Left cardiac atrium (tissue), 4 donors: ENCODE results near the gene ZNF516. TPM values are rescaled to one million over a fixed set of nuclear protein-coding genes. Genes with fewer than 3 reads are reported as not detected.
A peak's percentile ranks its signal among the peaks of the same experiment; 100 is the strongest.
"Not testable (repeated sequence)": the region's sequence is repeated elsewhere in the genome, so short reads cannot be mapped to it uniquely, and the experiment has no call there.

ENCODE experiments used
- ATAC-seq, 2 donors: fragments of 200-7000 bp; cut with Tn5 transposase; one replicate each; pipeline ENCODE4 v1.9.1; 2020; ENCODE audit warnings: mild to moderate bottlenecking in 2 of 2, moderate library complexity in 2 of 2
- DNase-seq: peaks from one replicate; pipeline ENCODE4 v3.0.0-alpha.2; 2020
- intact Hi-C, 2 donors: fragments of 100-400 bp; cut with DNase I; formaldehyde crosslinking; loops; one replicate each; pipeline versions ENCODE4 v1.14.1 to v1.15.1; 2022 to 2023
- total RNA-seq, 2 donors: library from RNA; stranded (reverse); fragmentation: NEBNext Ultra II Directional; extraction: Animal tissue kit (Norgen Biotek cat#: 25700); gene quantifications; one replicate each; pipeline ENCODE4 v1.2.1, GENCODE V29; 2021
- donor health status: DM: no; HTN: yes; CAD: no.
- donor health status: DM: no; HTN: yes; CAD: no; lungs with severe emphysema.
- donor health status: DM: yes; HTN: yes; CAD: no.
- donor health status: Dilated cardiomyopathy.

Gene ZNF516
- total RNA-seq, 2 donors from 2014 or later = 14.9 to 15.7 TPM

DNA sequence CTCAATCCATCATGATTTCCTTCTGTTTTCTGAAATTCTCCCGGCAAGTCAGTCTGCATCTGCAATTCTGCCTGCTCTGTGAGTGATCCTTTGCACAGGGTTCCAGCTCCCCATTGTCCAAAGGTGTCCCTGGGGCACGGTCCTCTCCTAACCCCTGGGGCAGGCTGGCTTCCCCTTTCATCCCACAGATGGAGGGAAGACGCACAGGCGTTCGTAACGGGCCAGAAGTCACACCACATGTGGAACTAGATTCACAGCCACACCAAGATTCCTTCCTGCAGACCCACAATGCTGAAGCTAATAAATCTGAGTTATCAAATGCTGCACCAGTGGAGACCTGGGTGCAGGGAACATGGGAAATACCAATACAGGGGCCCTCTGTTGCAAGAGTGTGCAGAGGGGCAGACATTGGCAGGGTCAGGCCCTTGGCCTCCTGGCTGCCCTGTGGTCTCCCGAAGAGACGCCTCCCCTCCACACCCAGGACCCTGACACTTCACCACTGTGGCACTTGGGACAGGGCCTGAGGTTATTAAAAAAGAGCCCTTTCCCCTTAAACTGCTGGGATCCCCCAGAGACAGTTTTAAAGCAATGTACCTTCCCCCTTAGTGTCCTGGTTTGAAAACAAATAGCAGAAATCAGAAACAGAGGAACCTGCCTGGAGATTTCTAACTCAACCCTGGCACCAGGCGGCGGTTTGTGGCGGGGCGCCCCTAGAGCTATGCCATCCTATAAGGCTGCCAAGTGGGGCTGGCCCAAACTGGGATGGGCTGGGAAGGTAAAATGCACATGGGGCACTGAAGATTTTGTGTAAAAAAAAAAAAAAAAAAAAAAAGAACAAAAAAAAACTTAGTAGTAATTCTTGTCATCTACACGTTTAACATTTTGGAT, 15.4 kb downstream of the ZNF516 start:
- DNase-seq = no peak
- intact Hi-C loops = no loop called here
- ATAC-seq = no peak

DNA sequence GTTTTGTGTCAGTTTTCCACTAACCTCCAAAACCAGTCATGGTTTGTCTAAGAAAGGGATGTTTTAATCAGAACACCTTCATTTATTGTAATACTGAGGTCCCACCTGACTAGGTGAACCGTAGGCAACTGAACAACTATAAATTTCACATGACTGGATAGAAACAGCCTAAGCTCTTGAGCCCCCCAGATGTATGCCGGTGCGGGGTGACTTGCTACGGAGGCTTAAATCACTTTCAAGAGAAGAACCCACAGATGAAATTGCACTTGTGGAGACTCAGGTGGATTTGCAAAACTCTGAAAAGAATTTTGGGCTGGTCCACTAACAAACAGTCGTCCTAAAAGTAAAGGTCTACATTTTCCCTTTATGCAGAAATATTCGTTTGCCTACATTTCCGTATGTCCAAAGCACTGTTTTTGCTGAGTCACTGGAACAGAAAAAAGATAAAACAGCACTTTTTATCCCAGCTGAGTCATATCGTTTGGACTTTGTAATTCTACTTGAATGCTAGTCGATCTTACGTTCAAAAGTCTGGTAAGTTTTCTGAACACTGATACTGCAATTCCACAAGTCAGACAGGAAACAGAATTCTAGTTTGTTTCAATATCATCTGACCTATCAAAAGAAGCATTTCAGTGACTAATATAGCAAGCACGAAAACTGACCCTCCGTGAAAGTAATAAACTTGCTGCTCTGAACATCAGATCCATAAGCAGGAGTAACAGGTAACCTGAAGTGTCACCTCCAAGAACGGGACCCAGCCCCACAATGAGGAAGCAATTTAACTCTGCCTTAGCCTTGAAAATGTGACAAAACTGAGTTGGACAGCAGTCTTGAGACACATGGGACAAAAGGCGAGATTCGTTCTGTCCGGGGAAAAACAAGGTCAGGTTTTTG, 18.1 kb downstream of the ZNF516 start:
- peak; percentile 52 to 78 for ATAC-seq

DNA sequence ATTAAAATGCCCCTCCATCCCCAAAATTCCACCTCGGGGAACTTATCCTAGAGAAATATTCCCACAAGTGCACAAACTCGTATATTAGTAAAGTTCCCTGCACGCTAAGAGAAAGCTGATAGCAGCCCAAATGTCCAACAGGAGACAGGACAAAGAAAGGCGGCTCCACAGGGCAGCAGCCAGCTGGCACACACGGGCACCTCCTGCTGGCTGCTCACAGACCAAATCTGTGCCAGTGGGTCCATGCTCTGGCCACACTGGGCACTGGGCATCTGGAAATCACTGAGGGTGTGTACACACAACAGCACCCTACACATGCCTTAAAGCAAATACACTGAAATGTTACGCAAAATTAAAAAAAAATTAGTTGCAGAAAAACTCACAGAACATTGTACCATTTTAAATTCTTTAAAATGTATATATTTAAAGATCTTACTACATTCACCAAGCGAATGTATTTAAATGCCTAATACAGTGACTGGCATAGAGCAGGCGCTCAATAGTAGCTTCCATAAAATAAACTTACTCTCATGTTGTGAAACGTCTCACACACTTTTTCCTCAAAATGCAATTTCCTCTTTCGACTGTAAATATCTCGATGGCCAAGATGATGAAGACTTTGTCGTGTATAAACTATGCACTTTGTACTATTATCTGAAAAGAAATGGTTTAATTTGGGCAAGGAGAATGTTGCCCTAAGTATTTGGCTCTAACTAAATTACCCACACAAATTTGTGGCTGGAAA, 19.4 kb downstream of the ZNF516 start:
- DNase-seq (no peak), ATAC-seq (peak; percentile 22 to 69)
- intact Hi-C loops = no loop called here

More for the DNA sequence above, 18.1 kb downstream of the ZNF516 start:
- no peak for DNase-seq
- intact Hi-C loops = no loop called here

DNA sequence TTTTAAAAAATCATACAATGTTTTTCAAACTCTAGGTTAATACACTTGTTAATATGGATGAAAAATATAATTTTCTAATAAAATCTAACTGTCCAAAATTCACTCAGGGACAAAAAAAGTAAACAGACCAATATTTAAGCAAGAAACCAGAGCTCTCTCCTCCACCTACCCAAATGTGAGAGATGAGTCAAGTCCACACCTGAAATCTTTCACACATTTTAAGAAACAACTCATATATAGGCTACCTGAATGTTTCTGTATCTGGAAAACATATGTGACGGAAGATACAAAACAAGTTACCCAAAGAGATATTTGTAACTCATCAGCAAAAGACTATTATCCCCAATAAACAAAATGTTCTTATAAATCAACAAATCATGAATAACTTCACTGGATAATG, 20.2 kb downstream of the ZNF516 start:
- ATAC-seq (no peak), DNase-seq (no peak)
- intact Hi-C loops = no loop called here

DNA sequence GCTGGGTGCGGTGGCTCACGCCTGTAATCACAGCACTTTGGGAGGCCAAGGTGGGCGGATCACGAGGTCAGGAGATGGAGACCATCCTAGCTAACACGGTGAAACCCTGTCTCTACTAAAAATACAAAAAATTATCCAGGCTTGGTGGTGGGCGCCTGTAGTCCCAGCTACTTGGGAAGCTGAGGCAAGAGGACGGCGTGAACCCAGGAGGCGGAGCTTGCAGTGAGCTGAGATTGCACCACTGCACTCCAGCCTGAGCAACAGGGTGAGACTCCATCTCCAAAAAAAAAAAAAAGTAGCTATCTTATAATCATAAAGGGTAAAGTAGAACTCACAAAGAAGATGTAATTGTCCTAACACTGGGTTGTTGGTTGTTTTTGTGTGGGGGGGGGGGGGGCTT, 21.5 kb downstream of the ZNF516 start:
- not testable (repeated sequence) for ATAC-seq, DNase-seq

DNA sequence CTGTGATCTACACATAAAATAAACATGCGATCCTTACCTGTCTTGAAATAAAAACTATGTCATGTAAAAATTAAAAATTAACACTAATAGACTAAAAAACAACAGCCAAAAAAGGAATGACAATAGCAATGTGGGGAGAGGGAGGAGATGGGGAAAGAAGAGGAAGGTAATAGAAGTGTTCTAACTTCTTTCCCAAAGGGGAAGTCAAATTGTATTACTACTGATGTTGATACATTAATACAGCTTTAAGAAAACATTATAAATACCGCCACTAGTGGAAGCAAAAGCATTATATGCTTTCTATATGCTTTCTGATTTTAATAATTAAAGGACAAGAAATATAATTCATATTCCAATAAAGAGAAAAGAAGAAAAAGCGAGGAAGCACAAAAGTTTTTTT, 22.2 kb downstream of the ZNF516 start:
- ATAC-seq = no peak
- no peak for DNase-seq
- intact Hi-C loops = no loop called here

More for the DNA sequence above, 21.5 kb downstream of the ZNF516 start:
- intact Hi-C loops = not testable (repeated sequence)

DNA sequence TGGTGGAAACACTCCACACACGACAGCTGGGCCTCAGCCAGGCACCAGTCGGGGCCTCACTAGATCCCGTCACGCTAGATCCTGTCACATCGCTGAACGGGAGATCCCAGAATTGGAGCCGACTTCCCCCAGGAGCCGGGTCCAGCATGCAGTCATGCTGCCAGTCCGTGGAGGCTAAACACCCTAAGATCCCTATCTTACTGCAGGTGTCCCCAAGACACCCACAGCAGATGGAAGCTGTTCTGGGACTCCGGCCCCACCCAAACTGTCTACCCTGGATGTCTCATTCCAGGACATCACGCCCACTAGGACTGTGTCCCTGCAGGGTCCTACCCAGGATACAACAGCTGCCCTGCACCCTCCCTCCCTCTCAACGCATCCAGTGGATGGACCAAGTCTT, 23.4 kb downstream of the ZNF516 start:
- intact Hi-C loops = no loop called here
- ATAC-seq (no peak), DNase-seq (no peak)

DNA sequence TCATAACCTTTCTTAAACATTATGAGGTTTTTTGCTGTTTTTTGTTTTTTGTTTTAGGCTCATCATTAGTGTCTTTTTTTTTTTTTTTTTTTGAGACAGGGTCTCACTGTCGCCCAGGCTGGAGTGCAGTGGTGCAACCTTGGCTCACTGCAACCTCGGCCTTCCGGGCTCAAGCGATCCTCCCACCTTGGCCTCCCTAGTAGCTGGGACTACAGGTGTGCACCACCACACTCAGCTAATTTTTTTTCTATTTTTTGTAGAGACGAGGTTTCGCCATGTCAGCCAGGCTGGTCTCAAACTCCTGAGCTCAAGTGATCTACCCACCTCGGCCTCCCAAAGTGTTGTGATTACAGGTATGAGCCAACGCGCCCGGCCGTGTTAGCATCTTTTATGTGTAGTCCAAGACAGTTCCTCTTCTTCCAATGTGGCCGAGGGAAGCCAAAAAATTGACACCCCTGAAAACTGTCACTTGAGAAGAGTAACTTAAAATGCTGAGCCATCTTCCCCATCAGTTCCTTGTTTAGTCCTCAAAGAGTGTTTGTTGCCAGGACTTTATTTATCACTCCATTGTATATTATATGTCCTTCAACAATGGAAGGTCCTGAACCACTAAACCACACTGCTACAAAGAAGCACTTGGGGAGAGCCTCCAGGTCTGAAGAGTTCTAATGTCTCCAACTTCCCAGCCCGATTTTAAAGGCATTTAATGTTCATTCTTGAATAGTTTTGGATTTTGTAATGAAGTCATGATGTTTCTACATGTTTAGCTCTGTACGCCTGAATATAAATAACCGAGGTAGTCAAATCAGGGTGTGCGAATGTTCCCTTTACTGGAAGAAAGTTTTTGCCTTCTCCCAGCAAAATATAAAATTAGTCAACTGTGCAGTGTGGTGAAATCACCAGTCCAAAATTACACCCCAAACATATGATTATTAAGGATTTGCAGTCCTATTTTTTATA, 26.4 kb downstream of the ZNF516 start:
- intact Hi-C loops = no loop called here
- ATAC-seq (no peak), DNase-seq (no peak)

DNA sequence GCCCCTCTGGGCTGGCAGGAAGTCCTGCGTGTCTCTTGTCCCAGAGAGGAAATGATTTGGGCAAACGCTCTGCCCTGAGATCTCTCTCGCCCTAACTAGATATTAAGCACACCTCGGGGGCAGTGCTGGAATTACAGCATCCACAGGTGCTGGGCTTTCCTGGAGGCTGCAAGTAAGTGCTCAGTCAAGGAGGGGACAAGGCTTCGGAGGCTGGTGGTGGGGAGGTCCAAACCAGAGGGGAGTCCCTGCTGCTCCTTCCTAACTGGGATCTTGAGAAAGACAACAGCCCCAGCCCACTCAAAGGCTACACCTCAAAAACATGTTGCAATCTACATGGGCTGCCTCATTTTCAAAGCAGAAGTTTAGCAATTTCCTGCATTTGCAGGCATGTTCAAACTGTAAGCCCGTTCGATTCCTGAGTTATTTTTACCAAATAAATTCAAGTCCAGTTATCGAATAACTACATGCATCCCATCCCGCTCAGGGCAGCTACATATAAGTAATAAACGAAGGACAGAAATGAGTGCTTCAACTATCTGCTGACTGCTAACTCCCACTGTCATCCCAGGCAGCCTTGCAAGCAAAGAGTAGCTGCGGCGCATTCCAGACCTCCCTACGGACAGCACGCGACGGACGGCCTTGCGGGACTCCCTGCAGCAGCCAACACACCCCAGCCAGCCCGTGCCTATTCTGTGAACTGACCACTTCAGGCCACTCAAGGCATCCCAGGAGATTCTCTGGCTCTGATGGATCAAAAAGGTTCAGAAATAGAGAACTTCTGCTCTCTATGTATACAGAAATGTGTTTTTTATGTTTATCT, 27.5 kb downstream of the ZNF516 start:
- intact Hi-C loops = no loop called here
- no peak for DNase-seq
- ATAC-seq = peak; percentile 74 to 77

DNA sequence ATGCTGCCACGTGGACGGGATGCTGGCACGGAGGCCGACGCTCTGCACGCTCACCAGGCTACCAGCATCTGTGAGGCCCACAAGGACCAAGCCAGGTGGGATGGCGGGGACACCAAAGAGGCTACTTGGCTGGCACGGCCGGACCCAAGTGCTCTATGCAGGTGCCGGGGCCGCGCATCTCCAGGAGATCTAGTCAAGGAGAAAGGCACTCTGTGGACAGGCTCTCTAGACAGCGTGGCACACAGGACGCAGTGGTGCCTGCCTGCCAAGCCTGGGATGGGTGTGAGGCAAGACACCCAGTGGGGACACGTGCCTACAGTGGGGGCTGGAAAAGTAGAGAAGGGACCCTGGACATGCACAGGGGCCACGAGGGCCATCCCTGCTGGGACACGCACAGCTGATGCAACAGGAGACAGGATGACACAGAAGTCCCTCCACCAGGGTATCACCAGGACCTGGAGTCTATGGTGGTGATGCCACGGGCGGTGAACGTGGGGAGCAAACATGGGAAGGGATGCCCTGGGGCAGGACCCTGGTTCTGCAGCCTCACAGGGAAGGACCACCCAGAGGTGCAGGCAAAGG, 28.5 kb downstream of the ZNF516 start:
- ATAC-seq = no peak

DNA sequence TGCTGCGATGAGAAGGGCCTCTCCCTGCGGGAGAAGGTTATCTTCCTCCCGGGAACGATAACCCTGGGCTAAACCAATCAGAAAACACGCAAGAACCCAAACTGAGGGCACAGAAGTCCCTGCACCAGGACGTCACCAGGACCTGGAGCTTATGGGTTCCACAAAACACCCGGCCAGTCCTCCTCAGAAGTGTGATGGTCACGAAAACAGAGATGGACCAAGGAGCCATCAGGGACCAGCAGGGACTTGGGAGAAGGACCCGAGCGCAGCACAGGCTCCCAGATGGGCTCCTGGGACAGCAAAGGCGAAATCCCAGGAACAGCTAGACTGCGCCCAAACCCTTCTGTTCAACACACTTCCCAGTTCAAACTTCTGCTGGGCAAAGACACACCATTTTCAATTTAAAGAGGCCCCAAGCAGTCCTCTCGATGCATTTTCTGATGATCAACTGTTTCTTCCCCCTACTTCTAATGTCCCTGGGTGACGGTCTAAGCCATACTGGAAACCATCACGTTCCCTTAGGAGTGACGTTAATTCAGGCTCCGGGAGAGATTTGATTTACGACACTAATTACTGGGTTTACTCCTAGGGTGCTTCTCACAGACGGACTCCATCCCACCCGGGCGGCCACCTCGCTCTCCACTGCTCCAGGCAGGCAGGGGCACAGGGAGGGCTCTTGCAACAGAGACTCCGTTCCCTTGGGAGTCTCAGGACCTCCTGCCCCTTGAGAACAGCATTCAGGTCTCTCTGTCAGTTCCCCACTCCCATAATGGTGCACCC, 29.2 kb downstream of the ZNF516 start:
- no peak for DNase-seq
- no peak for ATAC-seq
- intact Hi-C loops = no loop called here

More for the DNA sequence above, 28.5 kb downstream of the ZNF516 start:
- intact Hi-C loops = no loop called here
- no peak for DNase-seq

DNA sequence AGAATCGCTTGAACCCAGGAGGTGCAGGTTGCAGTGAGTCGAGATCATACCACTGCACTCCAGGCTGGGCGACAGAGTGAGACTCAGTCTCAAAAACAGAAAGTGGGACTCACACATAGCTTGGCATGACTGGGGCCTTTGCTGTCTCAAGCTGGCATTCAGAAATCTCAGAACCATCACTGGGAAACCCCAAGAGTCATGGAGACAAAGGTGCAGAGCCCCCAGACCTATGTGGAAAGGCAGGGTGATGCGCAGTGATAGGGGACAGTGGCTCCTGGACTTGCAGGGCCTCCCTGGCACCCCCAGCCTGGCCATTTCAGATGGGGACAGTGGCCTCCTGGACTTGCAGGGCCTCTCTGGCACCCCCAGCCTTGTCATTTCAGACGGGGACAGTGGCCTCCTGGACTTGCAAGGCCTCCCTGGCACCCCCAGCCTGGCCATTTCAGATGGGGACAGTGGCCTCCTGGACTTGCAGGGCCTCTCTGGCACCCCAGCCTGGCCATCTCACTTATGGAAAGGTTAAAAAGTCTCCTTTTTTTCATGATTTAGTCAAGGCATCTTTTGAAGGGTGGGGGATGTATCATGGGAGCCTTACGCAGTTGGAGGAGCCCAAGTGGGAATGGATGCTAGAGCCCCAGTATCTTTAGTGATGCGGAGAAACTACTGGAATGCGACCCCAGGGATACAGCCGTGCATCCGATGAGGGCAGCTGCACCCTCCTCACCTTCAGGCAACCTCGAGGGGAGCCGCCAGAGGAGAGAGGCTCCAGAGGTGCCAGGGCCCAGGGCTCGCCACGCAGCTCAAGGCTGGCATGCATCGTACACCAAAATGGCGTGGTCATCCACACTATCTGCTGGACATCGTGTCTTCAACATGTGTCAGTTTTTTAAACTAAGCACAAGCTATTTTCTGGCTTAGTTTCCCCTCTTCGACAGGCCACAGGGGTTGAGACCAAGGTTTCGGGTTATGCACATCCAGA, 30.5 kb downstream of the ZNF516 start:
- DNase-seq (no peak), ATAC-seq (no peak)
- intact Hi-C loops = no loop called here

DNA sequence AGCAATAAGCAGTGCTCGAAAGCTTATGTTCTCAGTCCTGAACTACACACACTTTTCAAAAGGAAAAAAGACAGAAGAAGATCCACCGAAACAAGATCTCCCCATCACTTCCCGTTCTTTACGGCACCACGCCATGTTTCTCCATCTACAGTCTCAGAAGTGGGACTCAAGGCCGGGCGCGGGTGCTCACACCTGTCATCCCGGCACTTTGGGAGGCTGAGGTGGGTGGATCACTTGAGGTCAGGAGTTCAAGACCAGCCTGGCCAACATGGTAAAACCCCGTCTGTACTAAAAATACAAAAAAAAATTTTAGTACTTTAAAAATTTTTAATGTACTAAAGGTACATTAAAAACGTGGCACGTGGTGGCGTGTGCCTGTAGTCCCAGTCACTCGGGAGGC, 31.2 kb downstream of the ZNF516 start:
- ATAC-seq (no peak), DNase-seq (no peak)
- intact Hi-C loops = no loop called here

DNA sequence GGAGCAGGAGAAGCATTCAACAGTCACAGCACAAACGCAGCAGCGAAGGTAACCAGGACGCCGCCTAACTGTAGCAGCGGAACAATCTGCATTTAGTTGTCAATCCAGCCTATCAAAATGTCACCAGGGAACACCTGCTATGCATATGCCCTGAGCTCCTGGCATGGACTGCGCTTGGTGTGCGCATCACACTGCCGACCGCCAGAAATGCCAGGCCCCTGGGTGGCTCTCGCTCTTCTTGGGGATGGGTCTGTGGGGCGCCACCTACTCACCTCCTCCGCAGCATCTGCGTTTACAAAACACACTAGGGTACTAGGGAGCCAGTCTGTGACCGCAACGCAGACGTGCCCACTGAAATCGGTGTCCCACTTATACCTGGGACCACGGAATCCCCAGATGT, 31.7 kb downstream of the ZNF516 start:
- intact Hi-C loops = no loop called here
- DNase-seq = no peak
- ATAC-seq = no peak

DNA sequence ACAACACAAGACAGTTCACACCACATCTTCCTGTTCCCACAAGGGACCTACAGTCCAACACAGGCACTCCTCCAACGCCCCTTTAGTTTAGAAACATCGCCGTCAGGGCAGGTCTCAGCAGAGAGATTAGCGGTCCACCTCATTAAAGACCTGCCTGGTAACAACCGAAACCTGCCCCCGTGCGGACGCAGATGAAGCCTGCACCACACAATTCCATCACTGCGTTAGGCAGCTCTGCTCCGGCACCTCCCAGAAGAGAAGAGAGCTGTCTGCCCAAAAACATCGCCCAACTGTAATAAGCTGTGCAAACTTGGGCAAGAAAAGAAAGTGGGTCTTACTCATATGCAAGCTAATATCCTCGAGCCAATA, 32.7 kb downstream of the ZNF516 start:
- DNase-seq (no peak), ATAC-seq (no peak)
- intact Hi-C loops = no loop called here
